ENCODE results near the gene TEX52. TPM values are rescaled to one million over a fixed set of nuclear protein-coding genes. Genes with fewer than 3 reads are reported as not detected.

TEX52 gene
- total and polyA plus RNA-seq, 4 donors, result not detected

GRCh38 chr12:2829275-2829674 lies 27.6 kb downstream of the TEX52 start:
- peaks cover 9 to 50% (median 36%) of the 10 kb centered on the region in 4 donors for H3K36me3 ChIP-seq (ENCODE audit: control insufficient read depth in 4 of 4, insufficient read depth in 3 of 4, low read depth in 1 of 4, low read length in 3 of 4)
- H3K27me3 ChIP-seq (ENCODE audit: control insufficient read depth in 4 of 4, insufficient read depth in 4 of 4, low read length in 3 of 4), result no peaks in the 10 kb centered on the region
- no peak overlapping the region for H3K4me3 ChIP-seq (ENCODE audit: low read depth in 1 of 3, low read length in 3 of 3)
- no peak overlapping the region for H3K9ac ChIP-seq (ENCODE audit: low read depth in 1 of 2, low read length in 2 of 2)
- H3K9me3 ChIP-seq (ENCODE audit: control insufficient read depth in 4 of 4, low read length in 3 of 4), result no peaks in the 10 kb centered on the region
- 91% methylated on average over 6 of the region's 6 CpGs for WGBS
- DNase-seq (ENCODE audit: low spot score), result no peak
- H3K4me1 ChIP-seq (ENCODE audit: control insufficient read depth in 4 of 4, insufficient read depth in 4 of 4, low read length in 3 of 4), result no peaks in the 10 kb centered on the region
- H3K27ac ChIP-seq (ENCODE audit: low read depth in 1 of 2, low read length in 2 of 2), result no peak overlapping the region
- TF ChIP-seq TAF1 (conservative IDR thresholded peaks at IDR 0.05), result no peak
- TF ChIP-seq EGR1 (IDR thresholded peaks at IDR 0.05; ENCODE audit: low read depth in 2 of 2), result no peak
- TF ChIP-seq ZBTB33 (IDR thresholded peaks at IDR 0.05), result no peak

DNA sequence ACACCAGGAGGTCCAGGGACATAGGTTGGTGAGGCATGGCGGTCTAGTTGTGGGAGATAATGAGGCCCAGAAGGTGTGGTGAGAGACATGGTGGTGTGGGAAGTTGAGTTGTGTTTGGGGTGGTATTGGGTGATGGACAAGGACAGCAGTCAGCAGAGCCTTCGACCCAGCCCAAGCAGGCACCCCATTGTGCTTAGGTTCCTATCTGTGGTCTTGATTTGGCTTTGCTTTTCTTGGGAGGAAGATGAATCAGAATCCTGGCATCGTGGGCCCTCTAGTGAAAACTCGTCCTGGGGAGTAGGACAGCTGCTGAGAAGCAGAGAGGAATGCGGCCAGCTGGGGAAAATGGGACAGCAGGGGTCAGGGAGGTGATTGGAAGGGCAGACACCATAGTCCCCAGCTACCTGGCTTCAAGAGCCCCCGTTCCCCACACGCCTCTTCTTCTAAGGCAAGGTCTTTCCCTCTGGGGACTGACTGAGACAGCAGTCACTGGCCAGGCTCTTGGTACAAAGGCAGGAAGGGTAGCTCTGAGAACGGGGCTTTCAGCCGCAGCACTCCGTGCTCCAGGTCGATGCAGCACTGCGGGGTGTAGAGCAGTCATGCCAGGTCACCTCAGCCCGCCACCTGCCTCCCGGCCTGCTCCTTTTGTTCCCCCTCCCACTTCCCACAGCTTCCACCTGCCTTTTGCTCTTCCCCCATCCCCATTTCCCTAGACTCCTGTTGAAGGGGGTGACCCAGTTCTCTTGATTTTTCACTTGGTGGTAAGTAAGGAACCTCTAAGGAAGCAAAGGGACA lies 29.9 kb downstream of the TEX52 start:
- DNase-seq (ENCODE audit: low spot score), result no peak

More for the DNA sequence above, 29.9 kb downstream of the TEX52 start:
- H3K4me1 ChIP-seq (ENCODE audit: control insufficient read depth in 4 of 4, insufficient read depth in 4 of 4, low read length in 3 of 4), result no peaks in the 10 kb centered on the region
- H3K27ac ChIP-seq (ENCODE audit: low read depth in 1 of 2, low read length in 2 of 2), result no peak overlapping the region
- peaks cover 11 to 73% (median 53%) of the 10 kb centered on the region in 4 donors for H3K36me3 ChIP-seq (ENCODE audit: control insufficient read depth in 4 of 4, insufficient read depth in 3 of 4, low read depth in 1 of 4, low read length in 3 of 4)
- TF ChIP-seq, protein P1, sequence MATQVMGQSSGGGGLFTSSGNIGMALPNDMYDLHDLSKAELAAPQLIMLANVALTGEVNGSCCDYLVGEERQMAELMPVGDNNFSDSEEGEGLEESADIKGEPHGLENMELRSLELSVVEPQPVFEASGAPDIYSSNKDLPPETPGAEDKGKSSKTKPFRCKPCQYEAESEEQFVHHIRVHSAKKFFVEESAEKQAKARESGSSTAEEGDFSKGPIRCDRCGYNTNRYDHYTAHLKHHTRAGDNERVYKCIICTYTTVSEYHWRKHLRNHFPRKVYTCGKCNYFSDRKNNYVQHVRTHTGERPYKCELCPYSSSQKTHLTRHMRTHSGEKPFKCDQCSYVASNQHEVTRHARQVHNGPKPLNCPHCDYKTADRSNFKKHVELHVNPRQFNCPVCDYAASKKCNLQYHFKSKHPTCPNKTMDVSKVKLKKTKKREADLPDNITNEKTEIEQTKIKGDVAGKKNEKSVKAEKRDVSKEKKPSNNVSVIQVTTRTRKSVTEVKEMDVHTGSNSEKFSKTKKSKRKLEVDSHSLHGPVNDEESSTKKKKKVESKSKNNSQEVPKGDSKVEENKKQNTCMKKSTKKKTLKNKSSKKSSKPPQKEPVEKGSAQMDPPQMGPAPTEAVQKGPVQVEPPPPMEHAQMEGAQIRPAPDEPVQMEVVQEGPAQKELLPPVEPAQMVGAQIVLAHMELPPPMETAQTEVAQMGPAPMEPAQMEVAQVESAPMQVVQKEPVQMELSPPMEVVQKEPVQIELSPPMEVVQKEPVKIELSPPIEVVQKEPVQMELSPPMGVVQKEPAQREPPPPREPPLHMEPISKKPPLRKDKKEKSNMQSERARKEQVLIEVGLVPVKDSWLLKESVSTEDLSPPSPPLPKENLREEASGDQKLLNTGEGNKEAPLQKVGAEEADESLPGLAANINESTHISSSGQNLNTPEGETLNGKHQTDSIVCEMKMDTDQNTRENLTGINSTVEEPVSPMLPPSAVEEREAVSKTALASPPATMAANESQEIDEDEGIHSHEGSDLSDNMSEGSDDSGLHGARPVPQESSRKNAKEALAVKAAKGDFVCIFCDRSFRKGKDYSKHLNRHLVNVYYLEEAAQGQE (IDR thresholded peaks at IDR 0.05), result no peak
- no peak for TF ChIP-seq SP1 (IDR thresholded peaks at IDR 0.05)
- no peak for TF ChIP-seq TAF1 (conservative IDR thresholded peaks at IDR 0.05)
- TF ChIP-seq EGR1 (IDR thresholded peaks at IDR 0.05; ENCODE audit: low read depth in 2 of 2), result no peak
- no peak for TF ChIP-seq YY1 (IDR thresholded peaks at IDR 0.05)
- TF ChIP-seq CTCF (IDR thresholded peaks at IDR 0.05; ENCODE audit: low read depth, low read length, missing input control), result no peak
- no peak overlapping the region for H3K4me3 ChIP-seq (ENCODE audit: low read depth in 1 of 3, low read length in 3 of 3)
- H3K9ac ChIP-seq (ENCODE audit: low read depth in 1 of 2, low read length in 2 of 2), result no peak overlapping the region
- no peaks in the 10 kb centered on the region for H3K27me3 ChIP-seq (ENCODE audit: control insufficient read depth in 4 of 4, insufficient read depth in 4 of 4, low read length in 3 of 4)
- H3K9me3 ChIP-seq (ENCODE audit: control insufficient read depth in 4 of 4, low read length in 3 of 4), result no peaks in the 10 kb centered on the region
- 95% methylated on average over 14 of the region's 14 CpGs for WGBS

Measured in liver (tissue), 9 donors.